Omental fat pad (tissue), 4 donors: Measurements from ENCODE around the gene TCF19. TPM values are rescaled to one million over a fixed set of nuclear protein-coding genes. Genes with fewer than 3 reads are reported as not detected.

Experiments used
- ATAC-seq: fragments of 150-250 bp; one replicate; pipeline ENCODE4 v1.9.1; 2016; ENCODE audit warnings: mild to moderate bottlenecking, moderate library complexity; ENCODE audit not compliant: low FRiP score
- DNase-seq: peaks from one replicate; pipeline ENCODE4 v3.0.0-alpha.2; 2019; ENCODE audit warnings: low spot score
- CTCF ChIP-seq, 3 donors: fragments of 450-650 bp; IDR thresholded peaks; one replicate each; pipeline ENCODE4 v1.5.1; 2016 to 2017; ENCODE audit warnings: antibody characterized with exemption in 3 of 3, mild to moderate bottlenecking in 3 of 3, moderate library complexity in 2 of 3
- total RNA-seq, 4 donors: library from RNA; depleted of rRNA; stranded (reverse); fragments of >200 nt; gene quantifications; one replicate each; pipeline ENCODE4 v1.1.0, GENCODE V29; 2016

TCF19 gene
- total RNA-seq, 4 donors from 2014 or later = 1.9 to 19.5 (median 2.7) TPM

- DNase-seq (no peak), ATAC-seq (no peak)
- TF ChIP-seq CTCF (IDR thresholded peaks at IDR 0.05) = no peak
These were observed 16.0 kb upstream of the TCF19 start for GRCh38 chr6:31142361-31142761.

GRCh38 chr6:31143148-31143547 is 15.2 kb upstream of the TCF19 start:
- ATAC-seq (peak; percentile 65), DNase-seq (no peak)

GRCh38 chr6:31144296-31144969 is 14.0 kb upstream of the TCF19 start:
- no peak for TF ChIP-seq CTCF (IDR thresholded peaks at IDR 0.05)
- ATAC-seq = no peak
- DNase-seq = no peak

More at GRCh38 chr6:31143148-31143547, 15.2 kb upstream of the TCF19 start:
- TF ChIP-seq CTCF (IDR thresholded peaks at IDR 0.05) = no peak

GRCh38 chr6:31144970-31145340 is 13.4 kb upstream of the TCF19 start:
- no peak for TF ChIP-seq CTCF (IDR thresholded peaks at IDR 0.05)
- DNase-seq (no peak), ATAC-seq (no peak)

GRCh38 chr6:31145386-31145785 is 13.0 kb upstream of the TCF19 start:
- TF ChIP-seq CTCF (IDR thresholded peaks at IDR 0.05) = no peak
- DNase-seq = no peak
- no peak for ATAC-seq

GRCh38 chr6:31149827-31150447 is 8.5 kb upstream of the TCF19 start:
- no peak for TF ChIP-seq CTCF (IDR thresholded peaks at IDR 0.05)
- ATAC-seq (no peak), DNase-seq (no peak)

- DNase-seq = no peak
- TF ChIP-seq CTCF (IDR thresholded peaks at IDR 0.05) = no peak
- no peak for ATAC-seq
These were observed 5.6 kb upstream of the TCF19 start for GRCh38 chr6:31152781-31153180.
